B cell (primary cell): ENCODE data around the gene OR13C8. TPM values are rescaled to one million over a fixed set of nuclear protein-coding genes. Genes with fewer than 3 reads are reported as not detected.
"Not testable (repeated sequence)": the region's sequence is repeated elsewhere in the genome, so short reads cannot be mapped to it uniquely, and the experiment has no call there.

Source experiments
- ATAC-seq: fragments of 200-7000 bp; cut with Tn5 transposase; one replicate; pipeline ENCODE4 v1.10.0; 2021; ENCODE audit warnings: low read depth, mild to moderate bottlenecking, moderate number of reproducible peaks, moderate library complexity
- CTCF ChIA-PET: fragments of 350-600 bp; sonication (Branson Sonifier 250); formaldehyde crosslinking; loops from one replicate; lab custom pipeline; 2021; ENCODE audit warnings: antibody characterized with exemption, inconsistent platforms; lab: Charles Lee
- POLR2A ChIA-PET: fragments of 350-600 bp; sonication (Branson Sonifier 250); formaldehyde crosslinking; loops from one replicate; lab custom pipeline; 2021; ENCODE audit warnings: antibody characterized with exemption; lab: Charles Lee
- DNase-seq: peaks from one replicate; pipeline ENCODE4 v3.0.0; 2013
- H2AFZ ChIP-seq: 2 replicates; pipeline ENCODE4 v1.6.1; 2012; ENCODE audit warnings: mild to moderate bottlenecking, low read depth, low read length; ENCODE audit not compliant: insufficient read depth, poor library complexity, severe bottlenecking
- H3K27ac ChIP-seq, 2 donors: 1 replicate in 1 of 2; 2 replicates in 1 of 2; pipeline ENCODE4 v1.5.1; 2012 to 2013; ENCODE audit warnings: low read length in 2 of 2, mild to moderate bottlenecking in 2 of 2, moderate library complexity in 1 of 2
- H3K27me3 ChIP-seq, 4 experiments: fragments of 200-600 bp in 1 of 4; sonication (generic) in 1 of 4; replicated peaks in 1 of 4; 1 replicate in 2 of 4; 2 replicates in 2 of 4; pipeline versions ENCODE4 v1.6.1 to v1.7.0; 2013 to 2016; ENCODE audit warnings: low read length in 3 of 4, mild to moderate bottlenecking in 2 of 4, mixed read lengths in 1 of 4, moderate library complexity in 1 of 4; ENCODE audit not compliant: insufficient read depth in 4 of 4, control insufficient read depth in 3 of 4; ENCODE audit errors: control extremely low read depth in 1 of 4
- H3K36me3 ChIP-seq, 2 experiments: replicated peaks in 1 of 2; 1 replicate in 1 of 2; 2 replicates in 1 of 2; pipeline versions ENCODE4 v1.6.1 to v1.7.1; 2013; ENCODE audit warnings: low read length in 1 of 2; ENCODE audit not compliant: insufficient read depth in 2 of 2, control insufficient read depth in 1 of 2; ENCODE audit errors: control extremely low read depth in 1 of 2, extremely low read depth in 1 of 2
- H3K4me1 ChIP-seq, 2 donors: fragments of 200-600 bp in 1 of 2; sonication (generic) in 1 of 2; 1 replicate in 1 of 2; 2 replicates in 1 of 2; pipeline versions ENCODE4 v1.5.1 to v1.6.1; 2013 to 2017; ENCODE audit warnings: low read length in 2 of 2; ENCODE audit not compliant: control insufficient read depth in 2 of 2, insufficient read depth in 2 of 2
- H3K4me2 ChIP-seq: replicated peaks from 2 replicates; pipeline ENCODE3; 2012; ENCODE audit warnings: mild to moderate bottlenecking, low read depth, low read length; ENCODE audit not compliant: poor library complexity, severe bottlenecking
- H3K4me3 ChIP-seq, 5 experiments: fragments of 200-600 bp in 1 of 5; sonication (generic) in 1 of 5; 1 replicate in 3 of 5; 2 replicates in 2 of 5; pipeline versions ENCODE4 v1.5.1 to v1.7.0; 2011 to 2016; ENCODE audit warnings: low read length in 4 of 5, mild to moderate bottlenecking in 4 of 5, low read depth in 2 of 5, control low read depth in 1 of 5, moderate library complexity in 1 of 5; ENCODE audit not compliant: insufficient read depth in 1 of 5; ENCODE audit errors: control extremely low read depth in 1 of 5, extremely low read depth in 1 of 5
- H3K79me2 ChIP-seq: fragments of 200-600 bp; sonication (generic); one replicate; pipeline ENCODE4 v1.6.0; 2016; ENCODE audit warnings: low read length; ENCODE audit not compliant: control insufficient read depth, insufficient read depth
- H3K9ac ChIP-seq: fragments of 200-600 bp; sonication (generic); 2 replicates; pipeline ENCODE4 v1.6.1; 2017; ENCODE audit warnings: mild to moderate bottlenecking, low read length, moderate library complexity
- H3K9me3 ChIP-seq, 3 donors: one replicate each; pipeline versions ENCODE4 v1.6.1 to v1.7.1; 2013; ENCODE audit warnings: low read length in 2 of 3; ENCODE audit not compliant: control insufficient read depth in 2 of 3, insufficient read depth in 1 of 3; ENCODE audit errors: control extremely low read depth in 1 of 3
- H4K20me1 ChIP-seq: 2 replicates; pipeline ENCODE4 v1.6.0; 2012; ENCODE audit warnings: mild to moderate bottlenecking, low read length; ENCODE audit not compliant: insufficient read depth, control insufficient read depth, poor library complexity, severe bottlenecking
- H3K27ac Mint-ChIP-seq: one replicate; pipeline ENCODE4 v1.8.0; 2021; ENCODE audit warnings: mixed read lengths
- H3K27me3 Mint-ChIP-seq: one replicate; pipeline ENCODE4 v1.8.0; 2021; ENCODE audit warnings: mixed read lengths
- H3K4me1 Mint-ChIP-seq: one replicate; pipeline ENCODE4 v1.8.0; 2021; ENCODE audit warnings: mixed read lengths
- H3K4me3 Mint-ChIP-seq: one replicate; pipeline ENCODE4 v1.8.0; 2021; ENCODE audit warnings: mixed read lengths
- H3K9me3 Mint-ChIP-seq: one replicate; pipeline ENCODE4 v1.8.0; 2022; ENCODE audit warnings: mixed read lengths; ENCODE audit not compliant: insufficient read depth
- CTCF ChIP-seq: fragments of 200-600 bp; IDR thresholded peaks from one replicate; pipeline ENCODE4 v1.8.0; 2022; ENCODE audit warnings: antibody characterized with exemption, mild to moderate bottlenecking
- EZH2 ChIP-seq: IDR thresholded peaks from 2 replicates; pipeline ENCODE4 v1.6.1; 2012; ENCODE audit warnings: borderline replicate concordance, low read depth, mild to moderate bottlenecking, moderate library complexity, low read length; ENCODE audit not compliant: insufficient read depth, poor library complexity, severe bottlenecking
- WGBS: methylation state at CpG from one replicate; pipeline ENCODE4 v1.1.5; 2013; ENCODE audit warnings: missing lambda C conversion rate; ENCODE audit not compliant: insufficient coverage; 5-methylcytosine and 5-hydroxymethylcytosine counted together
- intact Hi-C: fragments of 100-400 bp; cut with micrococcal nuclease; formaldehyde crosslinking; loops from one replicate; pipeline ENCODE4 v1.10.0; 2022
- polyA minus RNA-seq: library from RNA; depleted of rRNA, polyadenylated mRNA; stranded (reverse); fragments of >200 nt; gene quantifications from 2 replicates; pipeline ENCODE4 v1.2.3, GENCODE V29; 2012
- polyA plus RNA-seq: library from polyadenylated mRNA; depleted of rRNA; stranded (reverse); fragments of >200 nt; gene quantifications from 2 replicates; pipeline ENCODE4 v1.2.3, GENCODE V29; 2012
- total RNA-seq, 2 donors: library from RNA; stranded (reverse); fragments of 120-200 nt in 1 of 2; gene quantifications; 1 replicate in 1 of 2; 2 replicates in 1 of 2; pipeline versions ENCODE4 v1.2.3 to v1.2.4, GENCODE V29; 2013 to 2022

OR13C8 gene
- total RNA-seq, result not detected in 2 replicates
- not detected for total RNA-seq (2013)
- polyA plus RNA-seq, result not detected in 2 replicates
- not detected in 2 replicates for polyA minus RNA-seq

GRCh38 chr9:104568868-104569267, at the start of gene OR13C8:
Gene OR13C8, plus strand, starts transcription at chr9:104569168. Its CDS starts 0 bp downstream, at chr9:104569168.
- Histone ChIP-seq H3K9me3 (peaks cover 0 to 4% (median 0%) of the 10 kb centered on the region in 3 donors), H2AFZ (no peak within 1 kb of the TSS), H3K27ac (no peak within 1 kb of the TSS), H3K4me2 (no peak within 1 kb of the TSS), H3K27me3 (no peaks in the 10 kb centered on the region), H3K9ac (no peak within 1 kb of the TSS), H3K4me1 (no peaks in the 10 kb centered on the region), H3K4me3 (no peak within 1 kb of the TSS), H4K20me1 (no peaks in the 10 kb centered on the region), H3K36me3 (no peaks in the 10 kb centered on the region), H3K79me2 (no peaks in the 10 kb centered on the region)
- CTCF ChIA-PET, result no interaction called here
- Mint-ChIP-seq H3K27ac (no peak within 1 kb of the TSS), H3K4me3 (no peak within 1 kb of the TSS), H3K4me1 (no peaks in the 10 kb centered on the region), H3K9me3 (peaks cover 11% of the 10 kb centered on the region), H3K27me3 (no peaks in the 10 kb centered on the region)
- no peak for DNase-seq
- intact Hi-C loops, result no loop called here
- no peak for ATAC-seq
- TF ChIP-seq CTCF (no peak), EZH2 (no peak)
- POLR2A ChIA-PET, result no interaction called here
- 70% methylated on average over 2 of the region's 4 CpGs for WGBS

- H3K9me3 Mint-ChIP-seq, H3K4me3 Mint-ChIP-seq, H3K79me2 ChIP-seq, H3K4me2 ChIP-seq, intact Hi-C loops, POLR2A ChIA-PET, H3K4me1 Mint-ChIP-seq, H3K27ac ChIP-seq, H3K27ac Mint-ChIP-seq, H3K27me3 ChIP-seq, ATAC-seq, H3K27me3 Mint-ChIP-seq, H2AFZ ChIP-seq, H4K20me1 ChIP-seq, H3K9ac ChIP-seq, H3K4me1 ChIP-seq, H3K4me3 ChIP-seq, DNase-seq, H3K9me3 ChIP-seq, CTCF ChIA-PET, H3K36me3 ChIP-seq: not testable (repeated sequence)
- 77% methylated on average over 10 of the region's 10 CpGs for WGBS
Measured at GRCh38 chr9:104520241-104520640, 48.7 kb upstream of the OR13C8 start.
